ENCODE measurements around the gene SLC12A2.

DNA sequence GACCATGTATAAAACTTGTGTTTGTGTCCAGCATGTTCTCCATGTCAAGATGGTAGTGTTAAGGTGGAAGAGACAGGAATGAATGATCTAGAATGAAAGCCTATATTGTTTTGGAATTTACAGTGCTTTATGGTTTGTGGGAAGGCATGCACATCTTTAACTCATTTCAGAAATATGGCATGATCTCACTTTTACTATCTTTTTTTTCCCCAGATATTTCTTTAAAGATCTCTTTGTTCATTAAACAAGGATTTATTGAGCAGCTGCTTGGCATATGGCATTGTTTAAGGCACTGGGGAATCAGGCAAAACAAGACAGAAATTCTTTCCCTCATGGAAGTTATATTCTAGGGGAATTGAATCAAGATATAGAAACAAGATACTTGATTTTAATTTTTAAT, 51.7 kb downstream of the SLC12A2 start:
- TF ChIP-seq, protein P1, sequence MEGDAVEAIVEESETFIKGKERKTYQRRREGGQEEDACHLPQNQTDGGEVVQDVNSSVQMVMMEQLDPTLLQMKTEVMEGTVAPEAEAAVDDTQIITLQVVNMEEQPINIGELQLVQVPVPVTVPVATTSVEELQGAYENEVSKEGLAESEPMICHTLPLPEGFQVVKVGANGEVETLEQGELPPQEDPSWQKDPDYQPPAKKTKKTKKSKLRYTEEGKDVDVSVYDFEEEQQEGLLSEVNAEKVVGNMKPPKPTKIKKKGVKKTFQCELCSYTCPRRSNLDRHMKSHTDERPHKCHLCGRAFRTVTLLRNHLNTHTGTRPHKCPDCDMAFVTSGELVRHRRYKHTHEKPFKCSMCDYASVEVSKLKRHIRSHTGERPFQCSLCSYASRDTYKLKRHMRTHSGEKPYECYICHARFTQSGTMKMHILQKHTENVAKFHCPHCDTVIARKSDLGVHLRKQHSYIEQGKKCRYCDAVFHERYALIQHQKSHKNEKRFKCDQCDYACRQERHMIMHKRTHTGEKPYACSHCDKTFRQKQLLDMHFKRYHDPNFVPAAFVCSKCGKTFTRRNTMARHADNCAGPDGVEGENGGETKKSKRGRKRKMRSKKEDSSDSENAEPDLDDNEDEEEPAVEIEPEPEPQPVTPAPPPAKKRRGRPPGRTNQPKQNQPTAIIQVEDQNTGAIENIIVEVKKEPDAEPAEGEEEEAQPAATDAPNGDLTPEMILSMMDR (IDR thresholded peaks at IDR 0.05 in 2 of 3, conservative IDR thresholded peaks at IDR 0.05 in 1 of 3; ENCODE audit: borderline replicate concordance in 1 of 3, insufficient read depth in 1 of 3, low read depth in 2 of 3, low read length in 2 of 3), result no peak
- no peak for TF ChIP-seq EZH2 (IDR thresholded peaks at IDR 0.05)
- no peak for TF ChIP-seq YY1 (IDR thresholded peaks at IDR 0.05; ENCODE audit: extremely low read depth, insufficient replicate concordance, low read depth, low read length)
- TF ChIP-seq, protein P2, sequence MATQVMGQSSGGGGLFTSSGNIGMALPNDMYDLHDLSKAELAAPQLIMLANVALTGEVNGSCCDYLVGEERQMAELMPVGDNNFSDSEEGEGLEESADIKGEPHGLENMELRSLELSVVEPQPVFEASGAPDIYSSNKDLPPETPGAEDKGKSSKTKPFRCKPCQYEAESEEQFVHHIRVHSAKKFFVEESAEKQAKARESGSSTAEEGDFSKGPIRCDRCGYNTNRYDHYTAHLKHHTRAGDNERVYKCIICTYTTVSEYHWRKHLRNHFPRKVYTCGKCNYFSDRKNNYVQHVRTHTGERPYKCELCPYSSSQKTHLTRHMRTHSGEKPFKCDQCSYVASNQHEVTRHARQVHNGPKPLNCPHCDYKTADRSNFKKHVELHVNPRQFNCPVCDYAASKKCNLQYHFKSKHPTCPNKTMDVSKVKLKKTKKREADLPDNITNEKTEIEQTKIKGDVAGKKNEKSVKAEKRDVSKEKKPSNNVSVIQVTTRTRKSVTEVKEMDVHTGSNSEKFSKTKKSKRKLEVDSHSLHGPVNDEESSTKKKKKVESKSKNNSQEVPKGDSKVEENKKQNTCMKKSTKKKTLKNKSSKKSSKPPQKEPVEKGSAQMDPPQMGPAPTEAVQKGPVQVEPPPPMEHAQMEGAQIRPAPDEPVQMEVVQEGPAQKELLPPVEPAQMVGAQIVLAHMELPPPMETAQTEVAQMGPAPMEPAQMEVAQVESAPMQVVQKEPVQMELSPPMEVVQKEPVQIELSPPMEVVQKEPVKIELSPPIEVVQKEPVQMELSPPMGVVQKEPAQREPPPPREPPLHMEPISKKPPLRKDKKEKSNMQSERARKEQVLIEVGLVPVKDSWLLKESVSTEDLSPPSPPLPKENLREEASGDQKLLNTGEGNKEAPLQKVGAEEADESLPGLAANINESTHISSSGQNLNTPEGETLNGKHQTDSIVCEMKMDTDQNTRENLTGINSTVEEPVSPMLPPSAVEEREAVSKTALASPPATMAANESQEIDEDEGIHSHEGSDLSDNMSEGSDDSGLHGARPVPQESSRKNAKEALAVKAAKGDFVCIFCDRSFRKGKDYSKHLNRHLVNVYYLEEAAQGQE (IDR thresholded peaks at IDR 0.05; ENCODE audit: low read depth), result no peak
- no peak for TF ChIP-seq ATF3 (IDR thresholded peaks at IDR 0.05)
- TF ChIP-seq POLR2AphosphoS5 (IDR thresholded peaks at IDR 0.05; ENCODE audit: low read depth, low read length), result no peak
- TF ChIP-seq, protein P3, sequence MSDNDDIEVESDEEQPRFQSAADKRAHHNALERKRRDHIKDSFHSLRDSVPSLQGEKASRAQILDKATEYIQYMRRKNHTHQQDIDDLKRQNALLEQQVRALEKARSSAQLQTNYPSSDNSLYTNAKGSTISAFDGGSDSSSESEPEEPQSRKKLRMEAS (IDR thresholded peaks at IDR 0.05), result no peak
- TF ChIP-seq SIN3A (IDR thresholded peaks at IDR 0.05; ENCODE audit: low read depth), result no peak
- no peak for TF ChIP-seq CEBPB (IDR thresholded peaks at IDR 0.05; ENCODE audit: low read depth)
- no peak for TF ChIP-seq POLR2A (IDR thresholded peaks at IDR 0.05; ENCODE audit: borderline replicate concordance, extremely low read depth, insufficient read depth, insufficient read length)

Measured in HCT116 (cell line).